HCT116 (cell line): ENCODE data around the gene ERI2.

Experiments used
- EZH2 ChIP-seq: fragments of 200-600 bp; sonication (generic); IDR thresholded peaks from 2 replicates; pipeline ENCODE4 v1.6.1; 2017; ENCODE audit warnings: antibody characterized with exemption, mixed run types
- JUND ChIP-seq: IDR thresholded peaks from 2 replicates; pipeline ENCODE4 v1.6.1; 2012
- POLR2A ChIP-seq: IDR thresholded peaks from 2 replicates; pipeline ENCODE4 v1.7.0; 2011; ENCODE audit warnings: borderline replicate concordance; ENCODE audit not compliant: insufficient read depth, insufficient read length; ENCODE audit errors: extremely low read depth
- POLR2AphosphoS5 ChIP-seq: IDR thresholded peaks from 2 replicates; pipeline ENCODE4 v1.6.1; 2011; ENCODE audit warnings: mild to moderate bottlenecking, low read depth, low read length, moderate library complexity
- RAD21 ChIP-seq: IDR thresholded peaks from 2 replicates; pipeline ENCODE4 v1.6.1; 2012; ENCODE audit warnings: low read depth, mild to moderate bottlenecking
- TCF7L2 ChIP-seq: IDR thresholded peaks from 2 replicates; pipeline ENCODE4 v1.7.0; 2011; ENCODE audit warnings: borderline replicate concordance, inconsistent platforms; ENCODE audit not compliant: insufficient read depth, insufficient read length; ENCODE audit errors: extremely low read depth
- ZBTB33 ChIP-seq: IDR thresholded peaks from 2 replicates; pipeline ENCODE4 v1.6.1; 2011; ENCODE audit warnings: mild to moderate bottlenecking, low read length, moderate library complexity; ENCODE audit not compliant: insufficient replicate concordance; ENCODE audit errors: extremely low read depth
- TF ChIP-seq, protein P1 (sequence below), 3 experiments: fragments of 200-600 bp in 1 of 3; sonication (generic) in 1 of 3; IDR thresholded peaks in 2 of 3; conservative IDR thresholded peaks in 1 of 3; 2 replicates each; pipeline ENCODE4 v1.5.1; 2012 to 2017; ENCODE audit warnings: low read depth in 2 of 3, low read length in 2 of 3, antibody characterized with exemption in 1 of 3, borderline replicate concordance in 1 of 3, control low read depth in 1 of 3, mild to moderate bottlenecking in 1 of 3, mixed read lengths in 1 of 3, mixed run types in 1 of 3, moderate library complexity in 1 of 3; ENCODE audit not compliant: insufficient read depth in 1 of 3

GRCh38 chr16:20766294-20766693 lies 40.0 kb downstream of the ERI2 start:
- TF ChIP-seq RAD21, result no peak
- TF ChIP-seq, protein P1, sequence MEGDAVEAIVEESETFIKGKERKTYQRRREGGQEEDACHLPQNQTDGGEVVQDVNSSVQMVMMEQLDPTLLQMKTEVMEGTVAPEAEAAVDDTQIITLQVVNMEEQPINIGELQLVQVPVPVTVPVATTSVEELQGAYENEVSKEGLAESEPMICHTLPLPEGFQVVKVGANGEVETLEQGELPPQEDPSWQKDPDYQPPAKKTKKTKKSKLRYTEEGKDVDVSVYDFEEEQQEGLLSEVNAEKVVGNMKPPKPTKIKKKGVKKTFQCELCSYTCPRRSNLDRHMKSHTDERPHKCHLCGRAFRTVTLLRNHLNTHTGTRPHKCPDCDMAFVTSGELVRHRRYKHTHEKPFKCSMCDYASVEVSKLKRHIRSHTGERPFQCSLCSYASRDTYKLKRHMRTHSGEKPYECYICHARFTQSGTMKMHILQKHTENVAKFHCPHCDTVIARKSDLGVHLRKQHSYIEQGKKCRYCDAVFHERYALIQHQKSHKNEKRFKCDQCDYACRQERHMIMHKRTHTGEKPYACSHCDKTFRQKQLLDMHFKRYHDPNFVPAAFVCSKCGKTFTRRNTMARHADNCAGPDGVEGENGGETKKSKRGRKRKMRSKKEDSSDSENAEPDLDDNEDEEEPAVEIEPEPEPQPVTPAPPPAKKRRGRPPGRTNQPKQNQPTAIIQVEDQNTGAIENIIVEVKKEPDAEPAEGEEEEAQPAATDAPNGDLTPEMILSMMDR (IDR thresholded peaks at IDR 0.05 in 2 of 3, conservative IDR thresholded peaks at IDR 0.05 in 1 of 3; ENCODE audit: borderline replicate concordance in 1 of 3, insufficient read depth in 1 of 3, low read depth in 2 of 3, low read length in 2 of 3), result no peak
- no peak for TF ChIP-seq JUND
- TF ChIP-seq POLR2A, result no peak
- TF ChIP-seq POLR2AphosphoS5, result no peak
- no peak for TF ChIP-seq EZH2
- no peak for TF ChIP-seq TCF7L2
- TF ChIP-seq ZBTB33, result no peak
